Measurements from ENCODE around the gene AQP4.

GRCh38 chr18:26863921-26864497 is 1.5 kb downstream of the AQP4 start:
- no peak for TF ChIP-seq CTCF (IDR thresholded peaks at IDR 0.05; ENCODE audit: low read depth, low read length)
- TF ChIP-seq EZH2phosphoT487 (IDR thresholded peaks at IDR 0.05; ENCODE audit: low read depth), result no peak
